TTC549 (cell line): ENCODE results near the gene POTEI.
"Not testable (repeated sequence)": the region's sequence is repeated elsewhere in the genome, so short reads cannot be mapped to it uniquely, and the experiment has no call there.

Source experiments
- FAIRE-seq: peaks from 2 replicates; lab custom pipeline; 2012; peaks lifted over from hg19 to GRCh38; lab: Jason Lieb, UNC

Gene POTEI

DNA sequence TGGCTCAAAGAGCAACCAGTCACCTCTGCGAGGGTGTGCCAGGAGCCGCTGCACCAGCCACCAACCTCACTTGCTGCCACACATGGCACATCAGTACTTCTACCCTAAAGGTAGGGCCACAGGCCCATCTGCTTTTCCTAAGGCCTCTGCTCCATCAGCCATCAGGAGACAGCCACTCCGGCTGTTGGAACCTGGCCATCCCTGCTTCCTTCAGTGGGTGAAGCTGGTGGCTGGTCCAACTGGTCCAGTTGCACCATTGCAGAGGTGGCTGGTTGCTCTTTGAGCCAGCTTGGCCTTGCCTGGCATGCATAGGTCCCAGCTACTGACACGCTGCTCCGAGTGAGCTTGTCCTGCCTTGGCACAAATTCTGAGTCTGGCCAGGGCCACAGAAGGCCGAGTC is 53.7 kb downstream of the POTEI start:
- not testable (repeated sequence) for FAIRE-seq

DNA sequence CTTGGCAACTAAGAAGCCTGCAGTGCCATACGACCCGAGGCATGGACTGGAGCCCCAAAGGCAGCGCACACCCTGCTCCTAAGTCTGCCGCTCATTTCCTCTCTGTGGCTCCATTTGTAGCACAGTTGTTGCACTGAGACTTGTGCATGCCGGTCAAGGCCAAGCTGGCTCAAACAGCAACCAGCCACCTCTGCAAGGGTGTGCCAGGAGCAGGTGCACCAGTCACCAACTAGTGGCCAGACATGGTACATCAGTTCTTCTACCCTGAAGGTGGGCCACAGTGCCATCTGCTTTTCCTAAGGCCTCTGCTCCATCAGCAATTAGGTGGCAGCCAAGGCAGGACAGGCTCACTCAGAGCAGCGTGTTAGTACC is 54.4 kb downstream of the POTEI start:
- not testable (repeated sequence) for FAIRE-seq

GRCh38 chr2:130453955-130454711 is 55.0 kb downstream of the POTEI start:
- FAIRE-seq: not testable (repeated sequence)

- not testable (repeated sequence) for FAIRE-seq
Observed at GRCh38 chr2:130452897-130453296, 56.2 kb downstream of the POTEI start.

- not testable (repeated sequence) for FAIRE-seq
Observed at GRCh38 chr2:130451823-130452222, 57.3 kb downstream of the POTEI start.

- FAIRE-seq: not testable (repeated sequence)
Observed at GRCh38 chr2:130451278-130451677, 57.9 kb downstream of the POTEI start.

DNA sequence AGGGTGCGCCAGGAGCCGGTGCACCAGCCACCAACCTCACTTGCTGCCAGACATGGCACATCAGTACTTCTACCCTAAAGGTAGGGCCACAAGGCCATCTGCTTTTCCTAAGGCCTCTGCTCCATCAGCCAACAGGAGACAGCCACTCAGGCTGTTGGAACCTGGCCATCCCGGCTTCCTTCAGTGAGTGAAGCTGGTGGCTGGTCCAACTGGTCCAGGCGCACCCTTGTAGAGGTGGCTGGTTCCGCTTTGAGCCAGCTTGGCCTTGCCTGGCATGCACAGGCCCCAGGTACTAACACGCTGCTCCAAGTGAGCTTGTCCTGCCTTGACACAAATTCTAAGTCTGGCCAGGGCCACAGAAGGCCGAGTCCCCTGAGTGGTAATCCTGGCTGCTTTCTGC is 58.8 kb downstream of the POTEI start:
- FAIRE-seq: not testable (repeated sequence)

- not testable (repeated sequence) for FAIRE-seq
Observed at GRCh38 chr2:130427631-130428030, 81.5 kb downstream of the POTEI start.

- FAIRE-seq: not testable (repeated sequence)
Observed at GRCh38 chr2:130418845-130419244, 90.3 kb downstream of the POTEI start.

DNA sequence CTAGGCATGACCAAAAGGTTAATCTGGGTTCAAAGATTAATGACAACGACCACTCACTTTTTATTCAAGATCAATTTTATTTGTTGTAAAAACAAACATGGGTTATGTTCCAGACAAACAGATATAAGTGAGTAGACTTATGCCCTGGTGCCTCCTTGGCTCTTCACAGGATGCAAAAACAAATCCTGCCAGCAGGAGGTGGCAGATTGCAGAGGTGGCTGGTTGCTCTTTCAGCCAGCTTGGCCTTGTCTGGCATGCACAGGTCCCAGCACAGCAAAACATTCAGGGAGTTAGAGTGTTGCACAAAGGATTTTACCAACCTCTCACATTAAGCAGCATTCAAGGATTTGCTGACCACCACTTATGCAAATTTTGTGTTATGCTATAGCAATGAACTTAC is 92.4 kb downstream of the POTEI start:
- FAIRE-seq: not testable (repeated sequence)
